Right hindlimb (tissue), 1 donor: Measurements from ENCODE around the gene MFAP1.

Experiments
- DNase-seq: peaks from one replicate; pipeline ENCODE4 v3.0.0-alpha.2; 2018

The MFAP1 gene

GRCh38 chr15:43776101-43776717, 48.3 kb downstream of the MFAP1 start:
- DNase-seq, result peak; percentile 39

DNA sequence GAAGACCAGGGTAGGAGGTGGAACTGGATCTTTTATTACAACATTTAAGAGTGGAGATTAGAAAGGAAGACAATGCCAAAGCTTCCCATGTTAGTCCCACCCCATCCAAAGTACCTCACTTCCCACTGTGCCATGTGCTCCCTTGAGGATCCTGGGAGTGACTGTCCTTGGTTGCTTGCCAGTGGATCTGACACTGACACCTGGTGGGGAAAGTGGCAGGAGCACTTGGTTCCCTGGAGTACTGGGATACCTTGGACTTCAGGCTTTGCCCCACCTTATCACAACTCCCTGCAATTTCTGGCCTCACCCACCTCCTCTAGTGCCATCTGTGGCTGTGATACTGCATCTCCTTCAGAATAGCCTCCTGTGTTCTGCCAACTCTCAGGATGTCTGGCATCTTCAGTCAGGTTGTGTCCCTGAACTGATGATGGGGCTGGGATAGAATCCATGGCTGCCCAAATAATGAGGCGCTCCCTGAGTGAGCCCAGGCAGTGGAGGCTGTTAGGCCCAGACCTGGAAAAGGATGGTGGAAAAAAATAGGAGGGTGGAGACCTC, 49.0 kb downstream of the MFAP1 start:
- DNase-seq, result peak; percentile 44

DNA sequence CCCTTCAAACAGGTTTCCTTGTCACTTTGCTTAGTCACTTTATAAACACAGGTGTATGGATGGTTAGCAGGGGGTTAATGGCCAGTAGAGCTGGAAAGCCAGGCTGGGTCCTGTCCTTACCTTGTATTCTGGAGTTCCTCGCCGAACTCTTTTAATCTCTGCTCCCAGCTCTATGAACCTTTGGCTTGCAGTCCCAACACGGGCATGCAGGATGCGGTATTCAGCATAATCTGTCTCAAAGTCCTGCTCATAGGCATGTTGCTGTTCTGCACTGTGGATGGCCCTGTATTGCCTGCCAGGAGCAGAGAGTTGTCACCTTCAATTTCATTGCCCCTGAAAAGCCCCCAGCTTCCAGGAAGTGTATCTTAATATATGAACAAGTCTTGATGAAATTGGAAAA, 50.4 kb downstream of the MFAP1 start:
- DNase-seq, result no peak

DNA sequence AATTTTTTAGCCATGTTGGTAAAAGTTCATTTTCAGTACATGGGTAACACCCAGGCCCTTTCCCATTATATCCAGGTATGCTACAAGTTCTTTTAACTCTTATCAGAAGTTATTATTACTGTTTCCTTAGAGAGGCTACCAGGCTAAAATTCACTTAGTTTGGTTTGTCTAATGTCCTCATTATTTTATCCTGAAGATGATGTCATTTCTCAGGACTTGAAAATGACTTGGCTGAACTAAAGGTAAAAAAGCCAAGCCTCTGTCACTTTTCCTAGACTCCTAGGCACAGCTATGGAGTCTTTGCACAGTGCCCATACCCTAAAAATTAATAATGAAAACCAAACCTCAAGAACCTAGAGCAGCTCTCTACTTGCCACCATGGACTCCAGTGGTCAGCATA, 51.9 kb downstream of the MFAP1 start:
- DNase-seq, result no peak

DNA sequence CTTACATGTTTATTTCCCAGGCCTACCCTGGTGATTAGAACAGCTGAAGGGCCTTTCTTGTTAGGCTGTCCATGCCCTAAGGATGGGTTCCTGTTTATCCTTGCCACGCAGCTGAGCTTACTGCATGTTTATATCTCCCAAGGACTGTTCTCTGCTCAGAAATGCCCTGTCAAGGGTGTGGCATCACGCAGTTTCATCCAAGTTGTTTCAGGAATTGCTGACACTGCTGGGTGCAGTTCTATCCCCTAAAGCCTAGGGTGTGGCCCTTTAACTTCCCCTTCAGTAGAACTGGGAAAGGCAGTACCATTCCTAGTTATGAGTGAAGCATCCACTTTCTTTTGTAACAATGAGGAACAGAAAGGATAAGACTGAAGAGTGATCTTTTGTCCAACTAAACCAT, 52.7 kb downstream of the MFAP1 start:
- no peak for DNase-seq

GRCh38 chr15:43769584-43770228, 54.8 kb downstream of the MFAP1 start:
- DNase-seq, result peak; percentile 27

GRCh38 chr15:43763819-43764446, 60.6 kb downstream of the MFAP1 start:
- no peak for DNase-seq

DNA sequence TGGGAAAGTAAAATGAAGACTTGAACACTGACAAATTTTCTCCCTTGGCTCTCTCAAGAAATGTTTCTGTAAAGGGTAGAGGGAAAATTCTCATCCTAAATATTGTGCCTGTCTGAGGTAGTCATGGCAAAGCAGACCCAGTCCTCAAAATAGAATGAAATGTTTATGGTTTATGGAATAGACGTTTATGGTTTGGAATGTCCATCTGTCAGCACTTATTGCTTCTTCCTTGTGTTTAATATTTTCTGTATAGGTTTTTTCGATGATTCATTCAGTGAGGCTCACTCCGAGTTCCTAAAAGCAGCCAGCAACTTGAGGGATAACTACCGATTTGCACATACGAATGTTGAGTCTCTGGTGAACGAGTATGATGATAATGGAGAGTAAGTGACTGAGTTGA, 61.7 kb downstream of the MFAP1 start:
- no peak for DNase-seq
